SK-N-MC (cell line): ENCODE measurements around the gene IGF2BP3.

Experiments
- EZH2 ChIP-seq: fragments of 200-600 bp; sonication (generic); IDR thresholded peaks from one replicate; pipeline ENCODE4 v1.6.1; 2017; ENCODE audit warnings: antibody characterized with exemption
- POLR2AphosphoS5 ChIP-seq: IDR thresholded peaks from 2 replicates; pipeline ENCODE4 v1.6.1; 2012; ENCODE audit warnings: mild to moderate bottlenecking, low read depth, low read length, borderline replicate concordance

GRCh38 chr7:23394488-23395171 lies 75.7 kb downstream of the IGF2BP3 start:
- no peak for TF ChIP-seq EZH2
- no peak for TF ChIP-seq POLR2AphosphoS5
